Measurements from ENCODE around the gene CYP27B1. TPM values are rescaled to one million over a fixed set of nuclear protein-coding genes. Genes with fewer than 3 reads are reported as not detected.

The CYP27B1 gene, protein sequence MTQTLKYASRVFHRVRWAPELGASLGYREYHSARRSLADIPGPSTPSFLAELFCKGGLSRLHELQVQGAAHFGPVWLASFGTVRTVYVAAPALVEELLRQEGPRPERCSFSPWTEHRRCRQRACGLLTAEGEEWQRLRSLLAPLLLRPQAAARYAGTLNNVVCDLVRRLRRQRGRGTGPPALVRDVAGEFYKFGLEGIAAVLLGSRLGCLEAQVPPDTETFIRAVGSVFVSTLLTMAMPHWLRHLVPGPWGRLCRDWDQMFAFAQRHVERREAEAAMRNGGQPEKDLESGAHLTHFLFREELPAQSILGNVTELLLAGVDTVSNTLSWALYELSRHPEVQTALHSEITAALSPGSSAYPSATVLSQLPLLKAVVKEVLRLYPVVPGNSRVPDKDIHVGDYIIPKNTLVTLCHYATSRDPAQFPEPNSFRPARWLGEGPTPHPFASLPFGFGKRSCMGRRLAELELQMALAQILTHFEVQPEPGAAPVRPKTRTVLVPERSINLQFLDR
- total RNA-seq (2011; cell fraction: chromatin; rRNA removed; ENCODE audit: low replicate concordance) = 12.2 and 25.6 TPM in 2 replicates
- 10.4 and 15.5 TPM in 2 replicates for total RNA-seq (2011; cell fraction: nucleolus; rRNA removed)
- 9.8 and 15.3 TPM in 2 replicates for total RNA-seq (2011; cell fraction: nucleoplasm; rRNA removed)
- total RNA-seq (2014; rRNA removed) (1.3 and 2.2 TPM in 2 replicates), total RNA-seq (2014; rRNA removed; fragmentation: Illumina TruSeq; extraction: Trizol) (0.57 and 0.65 TPM in 2 replicates), total RNA-seq (2015; rRNA removed; fragmentation: Illumina TruSeq; extraction: Trizol) (1.2 TPM in 2 replicates), total RNA-seq (2021) (2.6 and 4.2 TPM in 2 replicates), polyA plus RNA-seq (2011; rRNA removed) (2.5 and 7.0 TPM in 2 replicates), polyA plus RNA-seq (2014; fragmentation: Illumina TruSeq; extraction: Trizol) (1.5 and 1.8 TPM in 2 replicates), polyA plus RNA-seq (2014; fragmentation: Nextera tagmentation; extraction: Ambion mirVana) (under 1 TPM; 0.18 to 0.23 TPM), polyA plus RNA-seq (2014; rRNA removed) (3.1 and 3.8 TPM in 2 replicates), polyA minus RNA-seq (2011; rRNA and poly(A)+ RNA removed) (1.9 and 2.5 TPM in 2 replicates), Bru-seq, nascent RNA (percentile 47 among the genes with signal in this experiment), BruChase-seq, experiment 1, labeled RNA remaining after a 2-hour chase (percentile 53 among the genes with signal in this experiment), BruChase-seq, experiment 2, labeled RNA remaining after a 6-hour chase (percentile 61 among the genes with signal in this experiment)
- polyA plus RNA-seq (2011; cell fraction: cytosol; rRNA removed) = 2.6 and 4.3 TPM in 2 replicates
- polyA plus RNA-seq (2011; cell fraction: nucleus; rRNA removed) = 24.6 and 48.0 TPM in 2 replicates
- polyA plus RNA-seq (2012) = 1.8 and 2.4 TPM in 2 replicates
- polyA minus RNA-seq (2011; cell fraction: cytosol; rRNA and poly(A)+ RNA removed) = 0.57 TPM in 1 of 2 replicates, not detected in the other
- 6.1 and 7.3 TPM in 2 replicates for polyA minus RNA-seq (2011; cell fraction: nucleus; rRNA and poly(A)+ RNA removed)
- long read RNA-seq, experiment 1, partial matches to known transcripts = 1 of 4 reads
- long read RNA-seq, experiment 1, other reads (novel, unspliced or antisense) = 3 of 4 reads
- long read RNA-seq, experiment 2, partial matches to known transcripts = 0 of 1 reads
- long read RNA-seq, experiment 2, other reads (novel, unspliced or antisense) = 1 of 1 reads
- long read RNA-seq, experiment 3 = 0 reads

DNA sequence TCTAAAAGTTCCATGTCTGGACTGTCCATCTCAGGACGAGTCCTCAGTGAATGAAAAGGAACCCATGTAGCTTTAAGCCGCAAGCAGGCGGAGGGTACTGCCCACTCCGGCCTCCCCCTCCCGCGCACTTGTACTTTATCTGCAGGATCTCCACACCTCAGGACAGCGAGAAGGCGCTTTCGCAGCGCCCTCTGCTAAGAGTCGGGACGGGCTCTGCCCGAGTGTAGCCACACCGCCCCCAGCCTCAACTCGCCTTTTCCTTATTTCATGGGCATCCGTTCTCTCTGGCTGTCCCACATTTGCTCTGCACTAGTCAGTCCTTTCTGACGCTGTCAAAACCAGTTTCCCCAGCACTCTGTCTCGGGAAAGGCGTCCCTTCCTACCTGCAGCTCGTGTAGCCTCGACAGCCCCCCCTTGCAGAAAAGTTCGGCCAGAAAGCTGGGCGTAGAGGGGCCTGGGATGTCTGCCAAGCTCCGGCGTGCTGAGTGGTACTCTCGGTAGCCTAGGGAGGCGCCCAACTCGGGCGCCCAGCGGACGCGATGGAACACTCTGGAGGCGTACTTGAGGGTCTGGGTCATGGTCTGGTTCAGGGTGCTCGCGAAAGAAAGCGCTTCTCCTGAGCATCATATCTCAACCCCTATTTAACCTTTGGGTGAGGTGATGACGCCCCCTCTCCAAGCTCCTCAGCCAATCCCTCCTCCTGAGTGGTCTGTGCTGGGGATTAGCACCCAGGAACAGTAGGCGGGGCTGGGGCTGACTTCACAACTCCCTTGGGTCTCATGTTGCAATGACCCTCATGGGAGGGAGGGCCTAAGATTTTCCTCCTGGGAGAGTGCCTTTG lies at the start of gene CYP27B1:
Gene CYP27B1 (minus strand): TSS at position 615 of the 841 bp plus-strand sequence. CDS start 37 bp downstream, at position 578.
- Histone ChIP-seq H3K4me2 (ENCODE audit: insufficient read depth, low read length) (peak within 1 kb of the TSS; percentile 63), H3K79me2 (ENCODE audit: control insufficient read depth, insufficient read depth, low read length) (peaks cover 13% of the 10 kb centered on the region), H2AFZ (ENCODE audit: low read depth, low read length) (peak within 1 kb of the TSS; percentile 10; the same call in 1 of the 2 replicates), H4K20me1 (replicated peaks; ENCODE audit: control insufficient read depth, insufficient read depth, low read length) (no peaks in the 10 kb centered on the region), H3K4me1 (replicated peaks in 1 of 2; ENCODE audit: control insufficient read depth in 2 of 2, insufficient read depth in 2 of 2, low read length in 2 of 2) (peaks cover 18 to 34% of the 10 kb centered on the region in 2 experiments), H3K27me3 (ENCODE audit: control insufficient read depth in 2 of 2, insufficient read depth in 2 of 2, low read length in 2 of 2) (no peaks in the 10 kb centered on the region), H3K9me1 (ENCODE audit: control insufficient read depth, insufficient read depth, low read length) (no peaks in the 10 kb centered on the region), H3K27ac (ENCODE audit: extremely low read depth, low read depth, low read length) (no peak within 1 kb of the TSS; the same call in 2 of the 3 replicates), H3K4me3 (no peak within 1 kb of the TSS), H3K9me3 (replicated peaks; ENCODE audit: control insufficient read depth, insufficient read depth, low read depth, low read length) (no peaks in the 10 kb centered on the region), H3K9ac (ENCODE audit: insufficient read depth in 1 of 2, low read depth in 2 of 2, low read length in 2 of 2) (peak within 1 kb of the TSS in 1 of 2 experiments; percentile 88; a peak in 2 of 4 replicates), H3K36me3 (ENCODE audit: control insufficient read depth, insufficient read depth, low read length) (peaks cover 33% of the 10 kb centered on the region)
- in situ Hi-C loops (cut with MboI) = no loop called here
- 20% methylated on average over 37 of the region's 38 CpGs for WGBS (ENCODE audit: insufficient coverage, low coverage, missing lambda C conversion rate)
- CTCF ChIA-PET (ENCODE audit: low intra/inter-chr PET ratio) = no interaction called here
- FAIRE-seq (peak; percentile 29), DNase-seq (ENCODE audit: extremely low read depth in 1 of 4, low spot score in 3 of 4) (peak; percentile 47 to 68 (median 52)), ATAC-seq (peak; percentile 69)
- POLR2A ChIA-PET = interaction anchor here (1.0 to 3.8 kb wide), 7 partner anchors 10 to 142 kb away, joined by 3 to 26 read pairs (median 4); partner anchors contain the start of genes AVIL, TSFM and TSPAN31
- intact Hi-C loops (cut with micrococcal nuclease) = no loop called here
- no TSS peak for BruUV-seq (replicated peaks)
- TF ChIP-seq MYC (IDR thresholded peaks at IDR 0.05; ENCODE audit: low read depth, low read length) (0 out of 2 replicates have a peak, but pooled peaks have one; percentile 20), MYC (CRISPR knock-in tag; IDR thresholded peaks at IDR 0.05; ENCODE audit: borderline replicate concordance, low read depth) (no peak), NRF1 (conservative IDR thresholded peaks at IDR 0.05 in 1 of 2, IDR thresholded peaks at IDR 0.05 in 1 of 2) (peak; percentile 13 to 20; a peak in 2 of 4 replicates), HIVEP1 (CRISPR knock-in tag; IDR thresholded peaks at IDR 0.05) (no peak), RHOXF2B (CRISPR knock-in tag; conservative IDR thresholded peaks at IDR 0.05) (no peak), NFIC (IDR thresholded peaks at IDR 0.05) (peak; percentile 52), TCF7 (IDR thresholded peaks at IDR 0.05; ENCODE audit: borderline replicate concordance) (no peak), CC2D1A (IDR thresholded peaks at IDR 0.05) (peak; percentile 54; the same call in 1 of the 2 replicates)
- TF ChIP-seq, protein P1, sequence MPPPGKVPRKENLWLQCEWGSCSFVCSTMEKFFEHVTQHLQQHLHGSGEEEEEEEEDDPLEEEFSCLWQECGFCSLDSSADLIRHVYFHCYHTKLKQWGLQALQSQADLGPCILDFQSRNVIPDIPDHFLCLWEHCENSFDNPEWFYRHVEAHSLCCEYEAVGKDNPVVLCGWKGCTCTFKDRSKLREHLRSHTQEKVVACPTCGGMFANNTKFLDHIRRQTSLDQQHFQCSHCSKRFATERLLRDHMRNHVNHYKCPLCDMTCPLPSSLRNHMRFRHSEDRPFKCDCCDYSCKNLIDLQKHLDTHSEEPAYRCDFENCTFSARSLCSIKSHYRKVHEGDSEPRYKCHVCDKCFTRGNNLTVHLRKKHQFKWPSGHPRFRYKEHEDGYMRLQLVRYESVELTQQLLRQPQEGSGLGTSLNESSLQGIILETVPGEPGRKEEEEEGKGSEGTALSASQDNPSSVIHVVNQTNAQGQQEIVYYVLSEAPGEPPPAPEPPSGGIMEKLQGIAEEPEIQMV (tag; conservative IDR thresholded peaks at IDR 0.05; ENCODE audit: low read depth) = peak; percentile 92
- TF ChIP-seq, protein P2, sequence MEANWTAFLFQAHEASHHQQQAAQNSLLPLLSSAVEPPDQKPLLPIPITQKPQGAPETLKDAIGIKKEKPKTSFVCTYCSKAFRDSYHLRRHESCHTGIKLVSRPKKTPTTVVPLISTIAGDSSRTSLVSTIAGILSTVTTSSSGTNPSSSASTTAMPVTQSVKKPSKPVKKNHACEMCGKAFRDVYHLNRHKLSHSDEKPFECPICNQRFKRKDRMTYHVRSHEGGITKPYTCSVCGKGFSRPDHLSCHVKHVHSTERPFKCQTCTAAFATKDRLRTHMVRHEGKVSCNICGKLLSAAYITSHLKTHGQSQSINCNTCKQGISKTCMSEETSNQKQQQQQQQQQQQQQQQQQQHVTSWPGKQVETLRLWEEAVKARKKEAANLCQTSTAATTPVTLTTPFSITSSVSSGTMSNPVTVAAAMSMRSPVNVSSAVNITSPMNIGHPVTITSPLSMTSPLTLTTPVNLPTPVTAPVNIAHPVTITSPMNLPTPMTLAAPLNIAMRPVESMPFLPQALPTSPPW (CRISPR knock-in tag; IDR thresholded peaks at IDR 0.05) = peak; percentile 73
